Subcutaneous adipose tissue (tissue), 4 donors: ENCODE results near the gene RNF138. TPM values are rescaled to one million over a fixed set of nuclear protein-coding genes. Genes with fewer than 3 reads are reported as not detected.

Experiments used
- total RNA-seq, 4 donors: library from RNA; depleted of rRNA; stranded (reverse); fragments of >200 nt; gene quantifications; one replicate each; pipeline ENCODE4 v1.1.0, GENCODE V29; 2016
- TF ChIP-seq, protein P1 (sequence below): fragments of 450-650 bp; IDR thresholded peaks from one replicate; pipeline ENCODE4 v1.5.1; 2016; ENCODE audit warnings: low read depth, mild to moderate bottlenecking, control low read depth, antibody characterized with exemption, moderate library complexity

RNF138 gene
- total RNA-seq, 4 donors from 2014 or later, result 19.7 to 31.6 (median 22.3) TPM

DNA sequence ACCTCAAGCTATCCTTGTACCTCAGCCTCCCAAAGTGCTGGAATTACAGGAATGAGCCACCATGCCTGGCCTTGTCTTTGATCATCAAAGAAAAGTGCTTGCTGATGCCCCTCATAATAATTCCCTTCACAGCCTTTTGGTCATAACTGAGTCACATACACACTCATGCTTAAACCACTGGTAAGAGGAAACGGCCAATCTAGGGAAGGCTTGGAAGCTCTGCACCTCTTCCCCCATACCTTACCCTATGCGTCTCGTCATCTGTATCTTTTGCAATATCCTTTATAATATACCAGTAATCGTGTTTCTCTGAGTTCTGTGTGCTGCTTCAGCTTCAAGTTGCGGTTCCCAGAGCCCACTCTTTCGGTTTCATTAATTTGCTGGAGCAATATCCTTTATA lies 4.8 kb upstream of the RNF138 start:
- TF ChIP-seq, protein P1, sequence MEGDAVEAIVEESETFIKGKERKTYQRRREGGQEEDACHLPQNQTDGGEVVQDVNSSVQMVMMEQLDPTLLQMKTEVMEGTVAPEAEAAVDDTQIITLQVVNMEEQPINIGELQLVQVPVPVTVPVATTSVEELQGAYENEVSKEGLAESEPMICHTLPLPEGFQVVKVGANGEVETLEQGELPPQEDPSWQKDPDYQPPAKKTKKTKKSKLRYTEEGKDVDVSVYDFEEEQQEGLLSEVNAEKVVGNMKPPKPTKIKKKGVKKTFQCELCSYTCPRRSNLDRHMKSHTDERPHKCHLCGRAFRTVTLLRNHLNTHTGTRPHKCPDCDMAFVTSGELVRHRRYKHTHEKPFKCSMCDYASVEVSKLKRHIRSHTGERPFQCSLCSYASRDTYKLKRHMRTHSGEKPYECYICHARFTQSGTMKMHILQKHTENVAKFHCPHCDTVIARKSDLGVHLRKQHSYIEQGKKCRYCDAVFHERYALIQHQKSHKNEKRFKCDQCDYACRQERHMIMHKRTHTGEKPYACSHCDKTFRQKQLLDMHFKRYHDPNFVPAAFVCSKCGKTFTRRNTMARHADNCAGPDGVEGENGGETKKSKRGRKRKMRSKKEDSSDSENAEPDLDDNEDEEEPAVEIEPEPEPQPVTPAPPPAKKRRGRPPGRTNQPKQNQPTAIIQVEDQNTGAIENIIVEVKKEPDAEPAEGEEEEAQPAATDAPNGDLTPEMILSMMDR, result no peak

DNA sequence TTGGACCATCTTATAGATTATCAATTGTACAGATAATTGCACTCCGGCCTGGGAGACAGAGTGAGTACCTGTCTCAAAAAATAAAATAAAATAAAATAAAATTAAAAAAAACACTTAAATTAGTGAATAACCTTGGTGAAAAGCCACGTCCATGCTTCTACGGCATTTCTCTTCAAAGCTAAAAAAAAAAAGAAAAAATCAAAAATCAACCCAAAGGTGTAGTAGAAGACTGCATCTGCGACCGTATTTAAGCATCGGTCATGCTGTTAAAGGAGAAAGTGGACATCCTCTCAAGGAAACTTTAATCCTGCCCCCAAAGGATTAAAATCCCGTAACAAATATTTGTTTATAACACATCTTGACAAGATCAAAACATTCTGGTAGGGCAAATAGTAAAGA lies 350 bp upstream of the RNF138 start:
- TF ChIP-seq, protein P1, result no peak

DNA sequence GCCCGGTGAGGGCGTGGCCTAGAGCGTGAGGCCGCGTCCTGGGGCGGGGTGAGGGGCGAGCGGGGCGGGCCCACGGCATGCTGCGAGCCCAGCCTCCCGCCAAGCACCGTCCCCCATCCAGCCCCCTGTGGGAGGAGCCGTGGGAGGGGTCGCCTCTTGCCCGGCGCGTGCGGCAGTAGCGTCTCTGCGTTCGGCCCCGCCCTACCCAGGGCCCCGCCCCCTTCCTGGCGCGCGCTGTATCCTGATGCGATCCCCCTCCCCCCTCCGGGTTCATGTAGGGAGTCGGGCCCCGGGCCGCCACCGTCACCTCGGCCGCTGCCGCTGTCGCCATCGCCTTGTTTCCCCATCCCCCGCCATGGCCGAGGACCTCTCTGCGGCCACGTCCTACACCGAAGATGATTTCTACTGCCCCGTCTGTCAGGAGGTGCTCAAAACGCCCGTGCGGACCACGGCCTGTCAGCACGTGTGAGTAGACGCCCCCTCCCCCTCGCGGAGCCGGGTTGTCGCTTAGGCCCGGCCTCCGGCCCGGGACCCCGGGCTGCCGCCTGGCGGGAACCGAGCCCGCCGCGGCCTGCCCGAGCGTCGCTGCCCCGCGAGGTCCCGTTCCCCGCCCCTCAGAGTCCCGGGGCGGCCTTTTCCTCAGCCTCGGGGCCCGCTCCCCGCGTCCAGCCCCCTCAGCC lies 888 bp downstream of the RNF138 start:
- TF ChIP-seq, protein P1, result no peak

DNA sequence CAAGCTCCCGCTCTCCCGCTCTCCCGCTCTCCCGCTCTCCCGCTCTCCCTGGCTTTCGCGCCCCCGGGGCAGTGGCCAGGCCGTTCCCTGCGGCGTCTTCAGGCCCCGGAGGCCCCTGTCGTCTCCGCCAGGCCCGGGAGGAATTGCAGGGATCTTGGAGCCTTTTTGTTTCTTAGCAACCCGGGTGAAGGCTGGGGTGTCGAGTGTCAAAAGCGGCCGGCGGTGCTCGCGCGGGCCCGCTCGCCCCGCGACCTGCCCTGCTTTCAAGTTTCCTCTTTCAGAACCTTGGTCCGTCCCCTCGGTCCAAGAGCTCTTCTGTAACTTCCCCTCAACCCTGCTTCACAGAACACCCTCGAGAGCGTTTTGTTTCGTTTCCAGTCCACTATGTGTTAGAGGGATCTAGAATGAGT lies 1.4 kb downstream of the RNF138 start:
- TF ChIP-seq, protein P1, result no peak

DNA sequence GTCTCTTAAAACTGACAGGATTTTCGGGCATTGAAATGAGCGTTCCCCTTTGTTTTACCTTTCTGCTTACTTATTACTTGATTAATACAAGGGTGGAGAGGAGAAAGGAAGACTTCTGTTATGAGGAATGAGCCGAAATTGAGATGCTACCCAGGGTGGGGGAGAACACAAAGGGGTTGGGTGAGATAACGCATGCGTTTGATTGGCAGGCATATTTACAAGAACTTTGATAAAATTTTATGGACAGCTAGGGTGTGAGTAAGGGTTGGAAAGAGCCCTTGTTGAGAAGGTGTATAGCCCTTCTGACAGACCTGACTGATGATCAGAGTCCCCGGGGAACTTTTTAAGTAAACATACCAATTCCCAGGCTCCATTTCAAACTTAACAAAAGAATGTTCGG lies 1.8 kb downstream of the RNF138 start:
- TF ChIP-seq, protein P1, result no peak

DNA sequence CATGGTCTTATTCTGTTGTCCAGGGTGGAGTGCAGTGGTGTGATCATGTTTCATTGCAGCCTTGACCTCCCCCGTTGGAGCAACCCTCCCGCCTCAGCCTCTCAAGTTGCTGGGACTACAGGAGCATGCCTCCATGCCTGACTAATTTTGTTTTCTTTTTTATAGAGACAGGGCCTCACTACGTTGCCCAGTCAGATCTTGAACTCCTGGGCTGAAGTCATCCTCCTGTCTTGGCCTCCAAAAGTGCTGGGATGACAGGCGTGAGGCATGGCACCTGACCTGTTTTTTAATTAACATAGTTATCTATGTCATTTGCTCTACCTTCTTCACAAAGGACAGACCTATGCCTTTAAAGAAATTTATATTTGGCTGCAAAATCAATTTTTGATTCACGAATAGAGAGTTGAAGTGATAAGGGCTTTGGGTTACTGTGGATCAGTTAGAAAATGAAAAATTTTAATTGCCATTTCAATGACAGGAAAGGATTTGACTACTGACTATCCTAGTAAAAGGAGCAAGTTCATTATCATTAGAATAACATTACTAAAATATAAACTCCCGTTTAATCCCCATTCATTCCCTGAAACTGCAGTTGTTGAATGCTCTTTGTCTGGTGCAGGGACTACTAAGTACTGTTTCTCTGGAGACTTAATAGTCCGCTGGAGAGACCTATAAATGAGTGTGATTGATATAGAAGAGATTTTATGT lies 3.7 kb downstream of the RNF138 start:
- TF ChIP-seq, protein P1, result no peak

DNA sequence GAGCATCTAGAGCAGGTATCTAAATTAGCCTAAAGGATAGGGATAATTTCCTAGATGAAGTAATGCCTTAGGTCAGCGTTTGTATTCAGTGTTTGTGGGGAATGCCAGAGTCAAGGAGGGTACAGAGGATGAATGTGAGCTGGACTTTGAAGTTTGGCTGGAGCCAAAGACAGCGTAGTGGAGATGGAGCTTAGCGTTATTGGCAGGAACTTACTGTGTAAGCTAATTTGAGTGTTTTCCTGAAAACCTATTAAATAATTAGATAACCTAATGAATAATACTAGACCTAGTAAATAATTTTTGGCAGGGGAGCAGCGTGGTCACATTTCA lies 4.2 kb downstream of the RNF138 start:
- TF ChIP-seq, protein P1, result no peak
